Measurements from ENCODE around the gene INCA1. TPM values are rescaled to one million over a fixed set of nuclear protein-coding genes. Genes with fewer than 3 reads are reported as not detected.

INCA1 gene
- total RNA-seq, 1 experiment from 2014 or later: 1.3 TPM

- Histone ChIP-seq H3T11ph (ENCODE audit: low read length) (no peak overlapping the region), H3K4me1 (ENCODE audit: insufficient read depth, low read length) (no peaks in the 10 kb centered on the region), H3K4ac (ENCODE audit: low read depth, low read length) (no peak overlapping the region), H3K79me1 (ENCODE audit: insufficient read depth, low read depth, low read length, poor library complexity, severe bottlenecking) (peaks cover 4% of the 10 kb centered on the region), H4K5ac (ENCODE audit: insufficient read length, low read depth, low read length) (no peak overlapping the region), H3K14ac (ENCODE audit: insufficient read depth, low read length) (no peak overlapping the region), H3K9me3 (ENCODE audit: control insufficient read depth, low read depth, low read length) (no peaks in the 10 kb centered on the region), H3K18ac (ENCODE audit: insufficient read length, low read depth, low read length) (no peak overlapping the region), H2BK5ac (ENCODE audit: insufficient read length, low read length) (no peak overlapping the region), H4K91ac (ENCODE audit: insufficient read length, low read depth, low read length) (no peak overlapping the region), H3K4me2 (ENCODE audit: insufficient read depth, insufficient read length, low read length) (peak overlapping the region; percentile 11), H3K27me3 (ENCODE audit: insufficient read depth, low read length) (no peaks in the 10 kb centered on the region), H3K23ac (ENCODE audit: insufficient read length, low read depth, low read length) (no peak overlapping the region), H3K27ac (ENCODE audit: insufficient read length, low read depth, low read length) (no peak overlapping the region), H3K79me2 (ENCODE audit: insufficient read depth, low read length) (peaks cover 15% of the 10 kb centered on the region; the same call in 1 of the 2 replicates), H2BK20ac (ENCODE audit: low read depth, low read length, poor library complexity, severe bottlenecking) (no peak overlapping the region), H2BK15ac (ENCODE audit: low read depth, low read length) (no peak overlapping the region), H2BK12ac (ENCODE audit: insufficient read length, low read depth, low read length) (no peak overlapping the region), H3K9ac (ENCODE audit: extremely low read depth, insufficient read length, low read length) (no peak overlapping the region), H4K20me1 (ENCODE audit: control insufficient read depth, insufficient read depth, insufficient read length) (no peaks in the 10 kb centered on the region), H2AK5ac (ENCODE audit: insufficient read length, low read length) (no peak overlapping the region), H2BK120ac (ENCODE audit: low read depth, low read length, poor library complexity, severe bottlenecking) (no peak overlapping the region), H4K8ac (replicated peaks; ENCODE audit: insufficient read length, low read depth, low read length) (no peak overlapping the region), H3K56ac (ENCODE audit: insufficient read length, low read depth, low read length) (no peak overlapping the region), H2AFZ (ENCODE audit: low read length) (no peak overlapping the region), H3K23me2 (ENCODE audit: insufficient read length, low read depth, low read length, poor library complexity, severe bottlenecking) (peaks cover 23% of the 10 kb centered on the region)
- Mint-ChIP-seq H3K4me3 (peak overlapping the region; percentile 95 to 100), H3K27me3 (ENCODE audit: low read depth) (peaks cover 6% of the 10 kb centered on the region), H3K9me3 (peaks cover 0 to 2% of the 10 kb centered on the region in 2 experiments; a peak in 2 of 5 replicates), H3K4me1 (peaks cover 29 to 35% of the 10 kb centered on the region in 2 experiments), H3K27ac (peak overlapping the region; percentile 75 to 92 (median 91)), H3K36me3 (ENCODE audit: insufficient read depth in 1 of 3, low read depth in 3 of 3) (peaks cover 32 to 67% (median 53%) of the 10 kb centered on the region in 3 experiments)
- TF ChIP-seq, protein P1, sequence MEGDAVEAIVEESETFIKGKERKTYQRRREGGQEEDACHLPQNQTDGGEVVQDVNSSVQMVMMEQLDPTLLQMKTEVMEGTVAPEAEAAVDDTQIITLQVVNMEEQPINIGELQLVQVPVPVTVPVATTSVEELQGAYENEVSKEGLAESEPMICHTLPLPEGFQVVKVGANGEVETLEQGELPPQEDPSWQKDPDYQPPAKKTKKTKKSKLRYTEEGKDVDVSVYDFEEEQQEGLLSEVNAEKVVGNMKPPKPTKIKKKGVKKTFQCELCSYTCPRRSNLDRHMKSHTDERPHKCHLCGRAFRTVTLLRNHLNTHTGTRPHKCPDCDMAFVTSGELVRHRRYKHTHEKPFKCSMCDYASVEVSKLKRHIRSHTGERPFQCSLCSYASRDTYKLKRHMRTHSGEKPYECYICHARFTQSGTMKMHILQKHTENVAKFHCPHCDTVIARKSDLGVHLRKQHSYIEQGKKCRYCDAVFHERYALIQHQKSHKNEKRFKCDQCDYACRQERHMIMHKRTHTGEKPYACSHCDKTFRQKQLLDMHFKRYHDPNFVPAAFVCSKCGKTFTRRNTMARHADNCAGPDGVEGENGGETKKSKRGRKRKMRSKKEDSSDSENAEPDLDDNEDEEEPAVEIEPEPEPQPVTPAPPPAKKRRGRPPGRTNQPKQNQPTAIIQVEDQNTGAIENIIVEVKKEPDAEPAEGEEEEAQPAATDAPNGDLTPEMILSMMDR (conservative IDR thresholded peaks at IDR 0.05): no peak
- no CpG with 5 or more reads among the region's 7 CpGs for WGBS (ENCODE audit: extremely low coverage, insufficient read length, low lambda C conversion rate)
- DNase-seq: peak; percentile 80
Measured at GRCh38 chr17:4945176-4945943, 52.0 kb downstream of the INCA1 start.

Data from H9 (cell line).